Nephron (organoid): ENCODE results near the gene NIT2.

Experiments
- H3K27ac Mint-ChIP-seq, 3 experiments: 2 replicates each; pipeline ENCODE4 v1.8.0; 2020; ENCODE audit warnings: mixed read lengths in 3 of 3, mild to moderate bottlenecking in 2 of 3, moderate library complexity in 1 of 3
- H3K27me3 Mint-ChIP-seq: 2 replicates; pipeline ENCODE4 v1.8.0; 2021; ENCODE audit warnings: low read depth, mild to moderate bottlenecking, moderate library complexity, mixed read lengths
- H3K36me3 Mint-ChIP-seq: 2 replicates; pipeline ENCODE4 v1.8.0; 2020; ENCODE audit warnings: low read depth, mixed read lengths
- H3K4me1 Mint-ChIP-seq: 2 replicates; pipeline ENCODE4 v1.8.0; 2020; ENCODE audit warnings: mixed read lengths
- H3K4me3 Mint-ChIP-seq, 3 experiments: 2 replicates each; pipeline ENCODE4 v1.8.0; 2020; ENCODE audit warnings: mild to moderate bottlenecking in 3 of 3, mixed read lengths in 3 of 3, moderate library complexity in 2 of 3
- H3K9me3 Mint-ChIP-seq: 2 replicates; pipeline ENCODE4 v1.8.0; 2020; ENCODE audit warnings: mixed read lengths
- CTCF ChIP-seq, 3 experiments: fragments of 200-600 bp; sonication (generic); IDR thresholded peaks; one replicate each; pipeline ENCODE4 v1.5.0; 2021; ENCODE audit warnings: antibody characterized with exemption in 3 of 3; ENCODE audit not compliant: unreplicated experiment in 3 of 3

NIT2 gene

GRCh38 chr3:100358413-100358812 lies 23.9 kb downstream of the NIT2 start:
- no peak overlapping the region for H3K4me3 Mint-ChIP-seq
- H3K27me3 Mint-ChIP-seq, result no peaks in the 10 kb centered on the region
- peak overlapping the region; percentile 6 to 93 (median 24) for H3K27ac Mint-ChIP-seq
- H3K4me1 Mint-ChIP-seq, result no peaks in the 10 kb centered on the region
- peaks cover 2% of the 10 kb centered on the region for H3K9me3 Mint-ChIP-seq
- peaks cover 65% of the 10 kb centered on the region for H3K36me3 Mint-ChIP-seq
- no peak for TF ChIP-seq CTCF (IDR thresholded peaks at IDR 0.05; ENCODE audit: unreplicated experiment in 3 of 3)

GRCh38 chr3:100359035-100359434 lies 24.5 kb downstream of the NIT2 start:
- Mint-ChIP-seq H3K27me3 (no peaks in the 10 kb centered on the region), H3K36me3 (peaks cover 70% of the 10 kb centered on the region), H3K9me3 (peaks cover 4% of the 10 kb centered on the region), H3K4me1 (no peaks in the 10 kb centered on the region), H3K4me3 (no peak overlapping the region), H3K27ac (peak overlapping the region; percentile 6 to 93 (median 24))
- TF ChIP-seq CTCF (IDR thresholded peaks at IDR 0.05; ENCODE audit: unreplicated experiment in 3 of 3), result no peak

- Mint-ChIP-seq H3K4me3 (no peak overlapping the region), H3K4me1 (no peaks in the 10 kb centered on the region), H3K9me3 (peaks cover 5% of the 10 kb centered on the region), H3K27me3 (no peaks in the 10 kb centered on the region), H3K36me3 (peaks cover 77% of the 10 kb centered on the region), H3K27ac (no peak overlapping the region)
- no peak for TF ChIP-seq CTCF (IDR thresholded peaks at IDR 0.05; ENCODE audit: unreplicated experiment in 3 of 3)
These were observed 26.4 kb downstream of the NIT2 start for GRCh38 chr3:100360757-100361496.

GRCh38 chr3:100361897-100362296 lies 27.3 kb downstream of the NIT2 start:
- Mint-ChIP-seq H3K27me3 (no peaks in the 10 kb centered on the region), H3K4me1 (no peaks in the 10 kb centered on the region), H3K36me3 (peaks cover 76% of the 10 kb centered on the region), H3K9me3 (peaks cover 5% of the 10 kb centered on the region), H3K4me3 (no peak overlapping the region), H3K27ac (no peak overlapping the region)
- TF ChIP-seq CTCF (IDR thresholded peaks at IDR 0.05; ENCODE audit: unreplicated experiment in 3 of 3), result no peak

GRCh38 chr3:100364421-100364820 lies 29.9 kb downstream of the NIT2 start:
- H3K27ac Mint-ChIP-seq, result no peak overlapping the region
- peaks cover 5% of the 10 kb centered on the region for H3K9me3 Mint-ChIP-seq
- TF ChIP-seq CTCF (IDR thresholded peaks at IDR 0.05; ENCODE audit: unreplicated experiment in 3 of 3), result no peak
- peaks cover 64% of the 10 kb centered on the region for H3K36me3 Mint-ChIP-seq
- no peaks in the 10 kb centered on the region for H3K4me1 Mint-ChIP-seq
- no peaks in the 10 kb centered on the region for H3K27me3 Mint-ChIP-seq
- H3K4me3 Mint-ChIP-seq, result no peak overlapping the region

GRCh38 chr3:100366424-100366823 lies 31.9 kb downstream of the NIT2 start:
- no peaks in the 10 kb centered on the region for H3K4me1 Mint-ChIP-seq
- H3K4me3 Mint-ChIP-seq, result no peak overlapping the region
- H3K9me3 Mint-ChIP-seq, result peaks cover 5% of the 10 kb centered on the region
- no peaks in the 10 kb centered on the region for H3K27me3 Mint-ChIP-seq
- H3K36me3 Mint-ChIP-seq, result peaks cover 58% of the 10 kb centered on the region
- H3K27ac Mint-ChIP-seq, result no peak overlapping the region
- TF ChIP-seq CTCF (IDR thresholded peaks at IDR 0.05; ENCODE audit: unreplicated experiment in 3 of 3), result no peak
